HFFc6 (cell line): ENCODE results near the gene ANAPC2. TPM values are rescaled to one million over a fixed set of nuclear protein-coding genes. Genes with fewer than 3 reads are reported as not detected.
A peak's percentile ranks its signal among the peaks of the same experiment; 100 is the strongest.

Experiments
- DNase-seq: peaks from one replicate; pipeline ENCODE4 v3.0.0-alpha.2; 2018
- H3K27ac Mint-ChIP-seq: 2 replicates; pipeline ENCODE4 v1.8.0; 2020; ENCODE audit warnings: mild to moderate bottlenecking, mixed read lengths
- H3K27me3 Mint-ChIP-seq: 2 replicates; pipeline ENCODE4 v1.8.0; 2021; ENCODE audit warnings: mild to moderate bottlenecking, moderate library complexity, mixed read lengths; ENCODE audit not compliant: insufficient read depth
- H3K36me3 Mint-ChIP-seq: 2 replicates; pipeline ENCODE4 v1.8.0; 2021; ENCODE audit warnings: low read depth, mixed read lengths
- H3K4me1 Mint-ChIP-seq: 2 replicates; pipeline ENCODE4 v1.8.0; 2020; ENCODE audit warnings: low read depth, mixed read lengths
- H3K4me3 Mint-ChIP-seq: 2 replicates; pipeline ENCODE4 v1.8.0; 2020; ENCODE audit warnings: mild to moderate bottlenecking, moderate library complexity, mixed read lengths
- H3K9me3 Mint-ChIP-seq: 2 replicates; pipeline ENCODE4 v1.8.0; 2020; ENCODE audit warnings: mild to moderate bottlenecking, mixed read lengths
- total RNA-seq, 6 experiments: library from RNA; stranded (reverse); fragmentation: NEBNext Ultra II Directional; extraction: Animal tissue kit (Norgen Biotek cat#: 25700); gene quantifications; 2 replicates in 1 of 6; 3 replicates in 5 of 6; pipeline ENCODE4 v1.2.3, GENCODE V29; 2021
- TF ChIP-seq, protein P1 (sequence below): fragments of 200-600 bp; sonication (generic); IDR thresholded peaks from 2 replicates; pipeline ENCODE4 v1.5.0; 2021; ENCODE audit warnings: antibody characterized with exemption, mild to moderate bottlenecking

The ANAPC2 gene
- total RNA-seq, 6 experiments from 2014 or later = 34.8 to 41.5 (median 37.4) TPM

DNA sequence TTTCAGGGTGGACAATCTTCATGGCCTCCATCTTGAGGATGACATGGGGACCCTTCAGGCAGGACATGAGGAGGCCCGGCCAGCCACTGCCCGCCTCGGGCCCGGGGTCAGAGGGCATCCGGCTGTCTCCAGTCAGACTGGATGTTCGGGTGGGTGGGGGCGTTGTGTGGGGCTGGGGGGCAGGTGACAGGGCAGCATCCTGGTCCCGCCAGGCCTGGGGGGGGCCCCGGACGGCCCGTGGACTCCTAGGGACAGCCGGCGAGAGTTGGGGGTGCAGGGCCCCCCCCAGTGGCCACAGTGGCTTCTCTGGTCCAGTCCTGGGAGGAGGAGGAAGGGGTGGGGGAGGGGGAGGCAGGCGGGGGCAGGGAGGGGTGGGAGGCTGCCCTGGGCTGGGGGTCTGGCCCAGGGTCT is 32.7 kb upstream of the ANAPC2 start:
- Mint-ChIP-seq H3K27ac (no peak overlapping the region), H3K9me3 (no peaks in the 10 kb centered on the region), H3K27me3 (no peaks in the 10 kb centered on the region; the same call in 1 of the 2 replicates), H3K36me3 (no peaks in the 10 kb centered on the region), H3K4me3 (no peak overlapping the region), H3K4me1 (peaks cover 5% of the 10 kb centered on the region; the same call in 1 of the 2 replicates)
- TF ChIP-seq, protein P1, sequence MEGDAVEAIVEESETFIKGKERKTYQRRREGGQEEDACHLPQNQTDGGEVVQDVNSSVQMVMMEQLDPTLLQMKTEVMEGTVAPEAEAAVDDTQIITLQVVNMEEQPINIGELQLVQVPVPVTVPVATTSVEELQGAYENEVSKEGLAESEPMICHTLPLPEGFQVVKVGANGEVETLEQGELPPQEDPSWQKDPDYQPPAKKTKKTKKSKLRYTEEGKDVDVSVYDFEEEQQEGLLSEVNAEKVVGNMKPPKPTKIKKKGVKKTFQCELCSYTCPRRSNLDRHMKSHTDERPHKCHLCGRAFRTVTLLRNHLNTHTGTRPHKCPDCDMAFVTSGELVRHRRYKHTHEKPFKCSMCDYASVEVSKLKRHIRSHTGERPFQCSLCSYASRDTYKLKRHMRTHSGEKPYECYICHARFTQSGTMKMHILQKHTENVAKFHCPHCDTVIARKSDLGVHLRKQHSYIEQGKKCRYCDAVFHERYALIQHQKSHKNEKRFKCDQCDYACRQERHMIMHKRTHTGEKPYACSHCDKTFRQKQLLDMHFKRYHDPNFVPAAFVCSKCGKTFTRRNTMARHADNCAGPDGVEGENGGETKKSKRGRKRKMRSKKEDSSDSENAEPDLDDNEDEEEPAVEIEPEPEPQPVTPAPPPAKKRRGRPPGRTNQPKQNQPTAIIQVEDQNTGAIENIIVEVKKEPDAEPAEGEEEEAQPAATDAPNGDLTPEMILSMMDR = no peak
- DNase-seq = no peak

- Mint-ChIP-seq H3K4me3 (no peak overlapping the region), H3K36me3 (no peaks in the 10 kb centered on the region), H3K27me3 (no peaks in the 10 kb centered on the region; the same call in 1 of the 2 replicates), H3K27ac (no peak overlapping the region), H3K4me1 (peaks cover 5% of the 10 kb centered on the region; the same call in 1 of the 2 replicates), H3K9me3 (no peaks in the 10 kb centered on the region)
- DNase-seq = no peak
- TF ChIP-seq, protein P1 = no peak
Measured at GRCh38 chr9:137220317-137221094, 32.1 kb upstream of the ANAPC2 start.

DNA sequence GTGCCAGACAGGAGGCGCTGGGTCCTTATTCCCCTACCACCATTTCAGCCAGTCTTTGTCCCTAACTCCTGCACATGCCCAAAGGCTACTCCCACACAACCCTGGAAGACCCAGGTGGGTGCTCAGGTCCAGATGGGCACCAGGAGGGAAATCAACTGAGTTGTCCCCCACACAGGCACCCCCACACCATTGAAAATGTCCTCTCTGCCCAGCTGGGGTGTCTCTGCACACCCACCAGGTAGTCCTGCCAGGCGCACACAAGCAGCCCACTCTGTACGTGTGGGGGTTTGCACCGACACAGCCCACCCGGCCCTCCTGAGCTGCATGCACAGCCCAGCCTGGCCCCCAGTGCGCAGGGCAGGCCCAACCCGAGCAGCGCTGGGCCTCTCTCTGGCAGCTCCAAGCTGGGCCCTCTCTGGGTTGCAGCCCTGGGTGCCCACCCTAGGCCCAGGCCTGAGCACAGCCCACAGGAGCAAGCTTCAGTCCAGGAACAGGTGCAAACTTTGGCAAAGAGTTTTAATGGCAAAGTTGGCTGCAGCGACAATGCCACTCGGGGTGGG is 31.5 kb upstream of the ANAPC2 start:
- H3K9me3 Mint-ChIP-seq = no peaks in the 10 kb centered on the region
- TF ChIP-seq, protein P1 = no peak
- no peak for DNase-seq
- H3K27ac Mint-ChIP-seq = no peak overlapping the region
- no peaks in the 10 kb centered on the region; the same call in 1 of the 2 replicates for H3K27me3 Mint-ChIP-seq
- no peaks in the 10 kb centered on the region for H3K36me3 Mint-ChIP-seq
- H3K4me3 Mint-ChIP-seq = no peak overlapping the region
- peaks cover 5% of the 10 kb centered on the region; the same call in 1 of the 2 replicates for H3K4me1 Mint-ChIP-seq

GRCh38 chr9:137218754-137219271 is 30.5 kb upstream of the ANAPC2 start:
- Mint-ChIP-seq H3K4me1 (peaks cover 5% of the 10 kb centered on the region; the same call in 1 of the 2 replicates), H3K27ac (peak overlapping the region; percentile 52; the same call in 1 of the 2 replicates)

DNA sequence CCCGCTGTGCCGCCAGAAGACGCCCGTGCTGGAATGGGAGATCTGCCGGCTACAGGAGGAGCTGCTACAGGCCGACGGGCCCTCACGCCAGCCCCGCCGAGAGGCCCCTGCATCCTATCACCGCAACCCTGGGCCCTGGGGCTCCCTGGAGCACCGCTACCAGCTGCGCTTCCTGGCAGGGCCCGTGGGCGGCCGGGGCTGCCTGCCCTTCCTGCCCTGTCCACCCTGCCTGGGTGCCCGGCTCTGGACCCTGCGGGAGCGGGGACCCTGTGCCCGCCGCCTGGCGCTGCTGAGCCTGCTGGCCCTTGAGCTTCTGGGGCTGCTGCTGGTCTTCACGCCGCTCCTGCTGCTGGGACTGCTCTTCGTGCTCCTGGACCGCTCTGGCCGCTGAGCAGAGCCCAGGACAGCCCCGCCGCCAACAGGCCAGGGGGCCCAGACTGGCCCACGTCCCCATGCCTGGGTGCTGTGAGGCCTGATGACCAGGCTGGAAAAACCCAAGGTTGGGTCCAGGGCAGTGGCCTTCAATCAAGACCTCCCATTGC is 29.9 kb upstream of the ANAPC2 start:
- H3K27me3 Mint-ChIP-seq = no peaks in the 10 kb centered on the region; the same call in 1 of the 2 replicates
- H3K4me1 Mint-ChIP-seq = peaks cover 5% of the 10 kb centered on the region; the same call in 1 of the 2 replicates
- TF ChIP-seq, protein P1 = no peak
- no peaks in the 10 kb centered on the region for H3K36me3 Mint-ChIP-seq
- no peaks in the 10 kb centered on the region for H3K9me3 Mint-ChIP-seq
- no peak overlapping the region for H3K27ac Mint-ChIP-seq
- H3K4me3 Mint-ChIP-seq = no peak overlapping the region
- DNase-seq = no peak

More at GRCh38 chr9:137218754-137219271, 30.5 kb upstream of the ANAPC2 start:
- TF ChIP-seq, protein P1 = no peak
- DNase-seq = no peak
- Mint-ChIP-seq H3K9me3 (no peaks in the 10 kb centered on the region), H3K27me3 (no peaks in the 10 kb centered on the region; the same call in 1 of the 2 replicates), H3K4me3 (no peak overlapping the region), H3K36me3 (no peaks in the 10 kb centered on the region)
